HG03354 (cell line): ENCODE measurements around the gene KAZN.

Source experiments
- ATAC-seq: cut with Tn5 transposase; IDR thresholded peaks from one replicate; pipeline ENCODE4 v1.9.1; 2021; ENCODE audit warnings: mild to moderate bottlenecking; ENCODE audit not compliant: unreplicated experiment, poor library complexity, severe bottlenecking

KAZN gene

DNA sequence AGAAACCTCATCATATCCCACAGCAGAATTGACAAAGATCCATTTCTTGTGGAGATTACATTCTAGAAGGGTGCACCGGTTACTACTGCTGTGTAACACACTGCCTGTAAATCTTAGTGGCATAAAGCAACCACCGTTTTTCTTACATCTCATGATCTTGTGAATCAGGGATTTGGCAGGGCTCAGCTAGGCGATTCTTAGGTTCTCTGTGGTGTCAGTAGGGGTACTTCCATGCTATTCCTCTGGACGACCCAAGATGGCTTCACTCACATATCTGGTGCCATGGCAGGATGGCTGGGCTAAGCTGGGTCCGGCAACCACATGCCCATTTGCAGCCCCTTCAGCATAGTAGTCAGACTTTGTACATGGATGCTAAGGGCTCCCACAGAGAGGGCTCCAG is 375.3 kb downstream of the KAZN start:
- no peak for ATAC-seq

GRCh38 chr1:14974361-14974760 is 375.9 kb downstream of the KAZN start:
- no peak for ATAC-seq

- ATAC-seq, result no peak
Observed at GRCh38 chr1:14975119-14975518, 376.6 kb downstream of the KAZN start.

- no peak for ATAC-seq
Observed at GRCh38 chr1:14976256-14976655, 377.8 kb downstream of the KAZN start.

GRCh38 chr1:14977338-14977931 is 378.9 kb downstream of the KAZN start:
- no peak for ATAC-seq

DNA sequence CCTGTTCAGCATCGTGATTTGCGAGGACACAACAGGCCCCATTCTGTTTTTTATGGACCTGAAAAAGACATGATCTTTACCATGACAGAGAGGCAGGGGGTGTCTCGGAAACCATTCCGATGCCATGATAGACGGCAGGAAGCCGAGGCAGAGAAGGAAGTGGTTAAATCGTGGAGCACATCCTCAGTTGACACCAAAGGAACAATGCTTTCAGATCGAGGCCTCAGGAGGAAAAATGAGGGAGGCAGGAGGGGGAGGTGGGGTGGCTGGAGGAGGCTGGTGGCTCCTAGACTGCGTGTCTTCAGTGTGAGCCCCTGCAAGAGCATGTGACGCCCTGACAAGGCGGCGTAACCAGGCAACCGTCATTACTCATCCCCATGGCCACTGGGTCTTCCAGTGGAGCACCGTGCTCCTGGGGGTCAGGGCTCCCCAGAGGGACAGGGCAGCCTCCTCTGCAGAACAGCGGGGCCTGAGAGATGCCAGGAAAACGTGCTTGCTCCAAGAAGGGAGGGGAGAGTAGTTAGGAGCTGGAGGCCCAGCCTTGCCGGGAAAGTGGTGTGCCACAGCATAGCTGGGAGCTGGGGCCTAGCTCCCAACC is 382.2 kb downstream of the KAZN start:
- no peak for ATAC-seq

GRCh38 chr1:14982029-14982428 is 383.5 kb downstream of the KAZN start:
- ATAC-seq, result no peak

DNA sequence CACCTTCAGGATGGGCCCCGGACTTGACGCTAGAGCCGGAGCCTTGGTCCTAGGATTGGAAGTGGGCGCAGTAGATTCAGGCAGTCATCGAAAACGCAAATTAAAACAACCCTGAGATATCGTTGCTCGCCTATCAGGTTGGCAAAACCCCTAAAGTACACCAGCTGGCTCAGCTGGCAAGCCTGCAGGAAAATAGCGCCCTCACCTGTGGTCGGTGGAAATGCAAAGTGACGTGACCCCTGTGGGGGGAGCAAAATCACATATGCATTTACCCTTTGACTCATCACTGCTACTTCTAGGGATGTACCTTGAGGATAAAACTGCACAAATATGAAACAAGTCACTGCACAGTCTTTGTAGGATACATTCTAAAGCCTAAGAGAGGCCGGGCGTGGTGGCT is 384.8 kb downstream of the KAZN start:
- ATAC-seq, result no peak

DNA sequence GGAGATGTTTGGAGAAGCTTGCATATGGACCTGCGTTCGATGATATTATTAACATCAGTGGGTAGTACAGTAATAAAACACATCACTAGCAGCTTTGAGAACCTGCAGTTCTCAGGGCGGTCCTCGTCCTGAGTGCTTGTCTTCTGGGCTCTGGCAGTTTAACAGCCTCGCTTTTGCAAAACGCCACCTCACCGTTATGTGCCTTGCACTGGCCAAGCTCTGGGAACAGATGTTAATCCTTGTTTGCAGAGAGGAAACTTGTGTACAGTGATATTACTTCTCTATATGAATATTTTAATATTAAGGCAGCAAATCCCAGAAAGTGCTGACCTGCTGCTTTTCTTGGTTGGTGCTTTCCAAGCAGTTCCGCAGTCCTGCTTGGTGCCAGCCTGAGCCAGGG is 387.7 kb downstream of the KAZN start:
- no peak for ATAC-seq

GRCh38 chr1:14987829-14988603 is 389.5 kb downstream of the KAZN start:
- no peak for ATAC-seq

- no peak for ATAC-seq
Observed at GRCh38 chr1:14988636-14989035, 390.2 kb downstream of the KAZN start.

- ATAC-seq, result no peak
Observed at GRCh38 chr1:14989931-14990728, 391.6 kb downstream of the KAZN start.

GRCh38 chr1:14993414-14993813 is 394.9 kb downstream of the KAZN start:
- no peak for ATAC-seq

DNA sequence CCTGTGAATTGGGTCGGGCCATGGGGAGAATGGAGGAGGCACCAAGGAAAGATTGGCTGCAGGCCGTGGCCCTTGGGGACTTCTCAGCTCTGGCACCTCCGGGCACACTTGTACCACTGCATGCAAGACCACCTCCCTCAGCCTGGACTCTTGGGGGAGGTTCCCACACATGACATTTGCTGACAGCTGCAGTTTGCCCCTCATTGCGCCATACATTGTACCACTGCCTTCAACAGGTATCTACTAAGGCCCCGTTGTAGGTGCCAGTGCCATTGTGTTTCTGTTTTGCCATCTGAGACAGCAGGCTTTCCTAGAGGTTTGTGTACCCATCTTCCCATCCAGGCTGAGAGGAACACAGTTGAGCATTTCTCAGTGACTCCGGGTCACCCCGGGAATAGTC is 395.7 kb downstream of the KAZN start:
- no peak for ATAC-seq

DNA sequence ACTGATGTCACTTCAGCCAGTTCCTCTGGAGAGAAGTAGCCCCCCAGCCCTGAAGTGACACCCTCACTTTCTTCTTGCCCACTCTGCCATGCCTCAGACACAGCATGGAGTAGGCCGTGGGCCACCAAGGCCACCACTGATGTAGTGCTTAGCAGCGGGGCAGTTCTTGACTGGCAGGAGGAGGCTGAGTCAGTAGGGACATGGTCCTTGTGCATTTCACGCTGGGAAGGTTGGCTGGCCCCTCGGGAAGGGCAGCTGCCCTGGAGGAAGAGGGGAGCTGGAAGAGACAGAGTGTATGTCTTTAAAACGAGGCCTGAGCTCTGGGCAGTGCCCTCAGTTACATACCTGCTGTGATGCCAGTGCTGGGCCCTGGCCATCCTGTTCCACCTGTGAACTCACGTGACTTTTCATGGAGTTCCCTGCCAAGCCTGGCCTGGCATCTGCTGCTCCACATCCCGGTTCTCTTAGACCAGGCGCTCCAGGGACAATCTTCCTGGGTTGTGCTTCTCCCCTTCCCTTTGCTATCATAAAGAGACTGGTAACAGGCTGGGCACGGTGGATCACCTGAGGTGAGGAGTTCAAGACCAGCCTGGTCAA is 396.5 kb downstream of the KAZN start:
- no peak for ATAC-seq

DNA sequence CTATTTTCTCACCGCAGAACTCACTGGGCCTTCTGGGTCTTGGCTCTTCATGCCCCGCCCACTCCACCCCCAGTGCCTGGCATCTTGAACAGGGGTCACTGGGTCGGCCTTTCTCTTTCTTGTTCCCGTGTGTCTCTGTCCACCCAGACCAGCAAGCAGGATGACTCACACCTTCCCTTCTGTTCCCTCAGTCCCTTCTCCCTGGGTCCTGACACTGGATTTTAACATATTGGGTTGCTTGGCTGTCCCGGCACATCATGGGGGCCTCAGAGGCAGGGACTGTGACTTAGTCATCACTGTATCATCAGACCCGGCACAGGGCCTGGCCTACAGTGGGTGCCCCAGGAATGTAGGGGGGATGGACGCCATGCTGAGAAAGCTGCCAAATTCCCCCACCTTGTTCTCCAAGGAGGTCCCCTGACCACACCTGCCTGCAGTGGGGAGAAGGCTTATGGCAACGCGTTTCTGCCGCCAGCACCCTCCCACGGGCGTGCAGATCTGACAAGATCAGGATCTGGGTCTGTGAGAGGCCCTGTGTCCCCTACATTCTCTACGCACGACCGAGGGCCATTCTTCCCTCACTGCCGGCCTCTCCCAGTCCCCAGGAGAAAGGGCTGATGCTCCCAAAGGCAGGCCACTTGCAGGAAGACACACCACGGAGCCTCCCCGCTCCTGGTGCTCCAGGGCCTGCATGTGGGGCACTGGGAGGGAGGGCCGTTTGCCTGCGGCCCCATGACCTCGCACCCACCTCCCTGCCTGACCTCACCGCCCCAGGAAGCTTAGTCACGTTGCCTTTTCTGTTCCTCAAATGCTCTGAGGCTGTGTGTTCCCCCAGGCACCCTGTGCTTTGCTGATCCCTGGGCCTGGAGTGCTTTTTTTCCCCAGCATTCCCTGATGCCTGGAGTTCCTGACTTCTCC is 397.9 kb downstream of the KAZN start:
- no peak for ATAC-seq

- ATAC-seq, result no peak
Observed at GRCh38 chr1:14997646-14998276, 399.3 kb downstream of the KAZN start.

GRCh38 chr1:14999441-14999840 is 401.0 kb downstream of the KAZN start:
- ATAC-seq, result no peak

- ATAC-seq, result no peak
Observed at GRCh38 chr1:15000030-15000429, 401.5 kb downstream of the KAZN start.
